HepG2 (cell line): ENCODE results near the gene FRMD5. TPM values are rescaled to one million over a fixed set of nuclear protein-coding genes. Genes with fewer than 3 reads are reported as not detected.

Experiments used
- ATAC-seq: fragments of 200-7000 bp; cut with Tn5 transposase; 3 replicates; pipeline ENCODE4 v1.9.1; 2020; ENCODE audit warnings: mild to moderate bottlenecking, moderate library complexity
- BruUV-seq: library from RNA; stranded (reverse); fragments of 400-500 nt; replicated peaks from 2 replicates; lab custom pipeline; 2021; lab: Mats Ljungman, UMichigan
- CTCF ChIA-PET: fragments of 300-600 bp; formaldehyde crosslinking; extraction: SDS; loops from one replicate; lab custom pipeline; 2021; ENCODE audit warnings: low total read pairs, inconsistent platforms, low intra/inter-chr PET ratio; lab: Yijun Ruan, JAX
- POLR2A ChIA-PET: fragments of 350-600 bp; sonication (Branson Sonifier 250); formaldehyde crosslinking; loops from one replicate; lab custom pipeline; 2020; ENCODE audit warnings: antibody characterized with exemption, inconsistent platforms; lab: Yijun Ruan, JAX
- DNase-seq: peaks from one replicate; pipeline ENCODE4 v3.0.0-alpha.2; 2015; ENCODE audit warnings: low spot score
- FAIRE-seq: peaks from 3 replicates; lab custom pipeline; 2011; peaks lifted over from hg19 to GRCh38; lab: Jason Lieb, UNC
- H2AFZ ChIP-seq: one replicate; pipeline ENCODE4 v1.6.1; 2011; ENCODE audit warnings: low read length, inconsistent platforms
- H3K27ac ChIP-seq: fragments of 300-600 bp; 3 replicates; pipeline ENCODE4 v1.8.0; 2011; ENCODE audit warnings: mixed run types, mild to moderate bottlenecking, mixed read lengths, low read length, inconsistent platforms; ENCODE audit not compliant: insufficient read depth; ENCODE audit errors: extremely low read length
- H3K27me3 ChIP-seq, 2 experiments: fragments of 200-600 bp in 1 of 2; 2 replicates in 1 of 2; 3 replicates in 1 of 2; pipeline versions ENCODE4 v1.6.0 to v1.8.0; 2011; ENCODE audit warnings: low read length in 2 of 2, mild to moderate bottlenecking in 2 of 2, moderate library complexity in 2 of 2, inconsistent platforms in 1 of 2; ENCODE audit not compliant: insufficient read depth in 2 of 2, control insufficient read depth in 1 of 2
- H3K36me3 ChIP-seq, 2 experiments: fragments of 200-600 bp in 1 of 2; replicated peaks in 1 of 2; 2 replicates in 1 of 2; 3 replicates in 1 of 2; pipeline versions ENCODE4 v1.5.1 to v1.8.0; 2011; ENCODE audit warnings: low read length in 2 of 2, inconsistent platforms in 1 of 2; ENCODE audit not compliant: insufficient read depth in 2 of 2, control insufficient read depth in 1 of 2
- H3K4me1 ChIP-seq: 2 replicates; pipeline ENCODE4 v1.5.1; 2012; ENCODE audit warnings: low read length, inconsistent platforms; ENCODE audit not compliant: insufficient read depth
- H3K4me2 ChIP-seq: 2 replicates; pipeline ENCODE4 v1.6.0; 2011; ENCODE audit warnings: low read depth, low read length, inconsistent platforms
- H3K4me3 ChIP-seq, 3 experiments: fragments of 200-600 bp in 1 of 3; sonication (generic), shearing (Covaris generic) in 1 of 3; replicated peaks in 1 of 3; 2 replicates each; pipeline ENCODE4 v1.5.1; 2011 to 2016; ENCODE audit warnings: low read length in 3 of 3, inconsistent platforms in 2 of 3, low read depth in 2 of 3, mild to moderate bottlenecking in 2 of 3, control low read depth in 1 of 3, mixed read lengths in 1 of 3; ENCODE audit not compliant: insufficient read depth in 1 of 3
- H3K79me2 ChIP-seq: one replicate; pipeline ENCODE4 v1.6.1; 2011; ENCODE audit warnings: low read length, inconsistent platforms; ENCODE audit not compliant: insufficient read depth
- H3K9ac ChIP-seq: 2 replicates; pipeline ENCODE4 v1.6.0; 2011; ENCODE audit warnings: mild to moderate bottlenecking, low read depth, low read length, inconsistent platforms; ENCODE audit not compliant: insufficient read depth
- H3K9me3 ChIP-seq: 2 replicates; pipeline ENCODE4 v1.5.1; 2012; ENCODE audit warnings: mild to moderate bottlenecking, low read length
- H4K20me1 ChIP-seq: 2 replicates; pipeline ENCODE4 v1.6.0; 2011; ENCODE audit warnings: inconsistent platforms, mild to moderate bottlenecking, low read length, moderate library complexity; ENCODE audit not compliant: insufficient read depth
- ARNT2 ChIP-seq: sonication (generic); formaldehyde crosslinking; IDR thresholded peaks from 2 replicates; pipeline ENCODE4 v1.8.0; 2022; ENCODE audit warnings: mild to moderate bottlenecking, low read depth, missing genetic modification reagents, moderate library complexity
- HDAC2 ChIP-seq: sonication (generic); formaldehyde crosslinking; IDR thresholded peaks from 2 replicates; pipeline ENCODE4 v1.4.0; 2020; ENCODE audit warnings: missing genetic modification reagents
- HNRNPLL ChIP-seq: fragments of 200-400 bp; formaldehyde crosslinking; IDR thresholded peaks from 2 replicates; pipeline ENCODE4 v1.6.1; 2017; ENCODE audit warnings: mild to moderate bottlenecking, low read depth, low read length; ENCODE audit not compliant: poor library complexity, severe bottlenecking
- NFE2L1 ChIP-seq: sonication (generic); formaldehyde crosslinking; IDR thresholded peaks from 2 replicates; pipeline ENCODE4 v1.4.0; 2020; ENCODE audit warnings: missing genetic modification reagents, mild to moderate bottlenecking, borderline replicate concordance
- NKX3-1 ChIP-seq: sonication (generic); formaldehyde crosslinking; IDR thresholded peaks from 2 replicates; pipeline ENCODE4 v1.5.0; 2020; ENCODE audit warnings: missing genetic modification reagents
- NR2F2 ChIP-seq: IDR thresholded peaks from 2 replicates; pipeline ENCODE4 v1.6.1; 2012; ENCODE audit warnings: low read depth, inconsistent platforms, borderline replicate concordance
- PRDM15 ChIP-seq: sonication (generic); formaldehyde crosslinking; IDR thresholded peaks from 2 replicates; pipeline ENCODE4 v1.4.0; 2020; ENCODE audit warnings: missing genetic modification reagents
- SRSF9 ChIP-seq: fragments of 200-400 bp; formaldehyde crosslinking; IDR thresholded peaks from 2 replicates; pipeline ENCODE4 v1.6.1; 2018; ENCODE audit warnings: borderline replicate concordance, mild to moderate bottlenecking, low read depth, low read length; ENCODE audit not compliant: insufficient read depth, poor library complexity, severe bottlenecking
- TCF7L2 ChIP-seq: IDR thresholded peaks from 2 replicates; pipeline ENCODE4 v1.6.1; 2011; ENCODE audit warnings: mild to moderate bottlenecking, low read depth, low read length, moderate library complexity
- THAP8 ChIP-seq: sonication (generic); formaldehyde crosslinking; IDR thresholded peaks from 2 replicates; pipeline ENCODE4 v1.5.1; 2020; ENCODE audit warnings: missing genetic modification reagents, mild to moderate bottlenecking, borderline replicate concordance
- ZBTB1 ChIP-seq: sonication (generic); formaldehyde crosslinking; IDR thresholded peaks from 2 replicates; pipeline ENCODE4 v1.4.0; 2020; ENCODE audit warnings: missing genetic modification reagents, borderline replicate concordance
- ZBTB10 ChIP-seq: sonication (generic); formaldehyde crosslinking; IDR thresholded peaks from 2 replicates; pipeline ENCODE4 v1.4.0; 2020; ENCODE audit warnings: missing genetic modification reagents, borderline replicate concordance
- ZKSCAN1 ChIP-seq: fragments of 150-350 bp; IDR thresholded peaks from 2 replicates; pipeline ENCODE4 v1.6.1; 2014; ENCODE audit warnings: low read length
- ZMYM2 ChIP-seq: sonication (generic); formaldehyde crosslinking; IDR thresholded peaks from 2 replicates; pipeline ENCODE4 v1.8.0; 2022; ENCODE audit warnings: mild to moderate bottlenecking, missing genetic modification reagents
- ZNF770 ChIP-seq: sonication (generic); formaldehyde crosslinking; IDR thresholded peaks from 2 replicates; pipeline ENCODE4 v1.5.0; 2020; ENCODE audit warnings: mild to moderate bottlenecking, missing genetic modification reagents
- WGBS: methylation state at CpG from one replicate; pipeline ENCODE4 v1.1.6; 2017; ENCODE audit warnings: low lambda C conversion rate; 5-methylcytosine and 5-hydroxymethylcytosine counted together
- in situ Hi-C: cut with HindIII; loops from 2 replicates; pipeline ENCODE4 v1.10.0; 2017; ENCODE audit warnings: low pct_unique_long_range_greater_than_20kb; ENCODE audit not compliant: extremely low pct_ligation_motif_present
- intact Hi-C: fragments of 100-400 bp; cut with micrococcal nuclease; formaldehyde crosslinking; loops from one replicate; pipeline ENCODE4 v1.10.0; 2022; ENCODE audit not compliant: unreplicated experiment
- polyA plus RNA-seq, 8 experiments: library from polyadenylated mRNA; depleted of rRNA in 3 of 8; stranded (reverse) in 7 of 8; unstranded in 1 of 8; fragments of >200 nt; fragmentation: Illumina TruSeq in 4 of 8; extraction: Trizol in 4 of 8; gene quantifications; 2 replicates each; pipeline versions ENCODE4 v1.2.1 to v1.2.3, GENCODE V29; 2011 to 2016; ENCODE audit warnings: low read depth in 4 of 8, missing spikeins in 1 of 8, mixed read lengths in 1 of 8; ENCODE audit not compliant: insufficient read depth in 1 of 8
- total RNA-seq, 5 experiments: library from RNA; depleted of rRNA; stranded (reverse); fragments of >200 nt; fragmentation: Illumina TruSeq; extraction: Trizol; gene quantifications; 2 replicates each; pipeline ENCODE4 v1.2.3, GENCODE V29; 2016; ENCODE audit warnings: low read depth in 1 of 5

Gene FRMD5
- total and polyA plus RNA-seq, 2 of the 13 experiments (the other 11 are each of a cell fraction or from before 2014, with no cell fraction given): 0.93 to 1.5 TPM

GRCh38 chr15:44058126-44058525 is 136.9 kb downstream of the FRMD5 start:
- FAIRE-seq (no peak), DNase-seq (no peak), ATAC-seq (no peak)
- WGBS: 56% methylated on average over 2 of the region's 2 CpGs
- CTCF ChIA-PET: no interaction called here
- Histone ChIP-seq H3K4me2 (no peak overlapping the region), H3K9me3 (no peaks in the 10 kb centered on the region), H2AFZ (no peak overlapping the region), H3K36me3 (no peaks in the 10 kb centered on the region), H3K4me1 (no peaks in the 10 kb centered on the region), H3K27me3 (no peaks in the 10 kb centered on the region), H4K20me1 (no peaks in the 10 kb centered on the region), H3K9ac (no peak overlapping the region), H3K27ac (no peak overlapping the region), H3K4me3 (no peak overlapping the region), H3K79me2 (no peaks in the 10 kb centered on the region)
- in situ Hi-C loops (no loop called here), intact Hi-C loops (no loop called here)
- no TSS peak for BruUV-seq
- POLR2A ChIA-PET: no interaction called here
- TF ChIP-seq PRDM15 (CRISPR knock-in tag) (no peak), HNRNPLL (no peak), ZKSCAN1 (no peak), ZMYM2 (CRISPR knock-in tag) (no peak), HDAC2 (CRISPR knock-in tag) (no peak), ZBTB10 (no peak), TCF7L2 (no peak), ARNT2 (CRISPR knock-in tag) (no peak), NKX3-1 (no peak), THAP8 (CRISPR knock-in tag) (no peak), SRSF9 (no peak), NFE2L1 (CRISPR knock-in tag) (no peak), ZBTB1 (CRISPR knock-in tag) (no peak), NR2F2 (no peak), ZNF770 (no peak)
